ENCODE measurements around the gene POU2F2.

POU2F2 gene

DNA sequence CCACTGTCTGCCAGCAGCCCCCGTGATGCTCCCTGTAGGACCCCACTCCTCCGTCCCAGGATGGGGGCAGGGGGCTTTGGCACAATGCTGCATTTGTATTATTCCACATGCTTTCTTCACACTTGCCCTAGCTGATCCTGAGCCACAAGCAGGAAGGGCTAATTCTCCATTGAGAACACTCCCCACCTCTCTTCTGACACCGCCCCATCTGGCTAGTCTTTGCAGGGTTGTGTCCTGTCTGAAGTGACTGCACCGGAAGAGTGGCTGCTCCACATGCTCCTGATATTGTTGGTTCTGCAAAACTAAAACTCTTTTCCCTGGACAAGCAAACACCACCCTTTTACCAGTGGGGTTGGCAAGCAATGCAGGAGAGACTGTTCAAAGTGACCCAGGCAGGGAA, 38.3 kb downstream of the POU2F2 start:
- DNase-seq (ENCODE audit: low read depth), result no peak
- TF ChIP-seq, protein P1, sequence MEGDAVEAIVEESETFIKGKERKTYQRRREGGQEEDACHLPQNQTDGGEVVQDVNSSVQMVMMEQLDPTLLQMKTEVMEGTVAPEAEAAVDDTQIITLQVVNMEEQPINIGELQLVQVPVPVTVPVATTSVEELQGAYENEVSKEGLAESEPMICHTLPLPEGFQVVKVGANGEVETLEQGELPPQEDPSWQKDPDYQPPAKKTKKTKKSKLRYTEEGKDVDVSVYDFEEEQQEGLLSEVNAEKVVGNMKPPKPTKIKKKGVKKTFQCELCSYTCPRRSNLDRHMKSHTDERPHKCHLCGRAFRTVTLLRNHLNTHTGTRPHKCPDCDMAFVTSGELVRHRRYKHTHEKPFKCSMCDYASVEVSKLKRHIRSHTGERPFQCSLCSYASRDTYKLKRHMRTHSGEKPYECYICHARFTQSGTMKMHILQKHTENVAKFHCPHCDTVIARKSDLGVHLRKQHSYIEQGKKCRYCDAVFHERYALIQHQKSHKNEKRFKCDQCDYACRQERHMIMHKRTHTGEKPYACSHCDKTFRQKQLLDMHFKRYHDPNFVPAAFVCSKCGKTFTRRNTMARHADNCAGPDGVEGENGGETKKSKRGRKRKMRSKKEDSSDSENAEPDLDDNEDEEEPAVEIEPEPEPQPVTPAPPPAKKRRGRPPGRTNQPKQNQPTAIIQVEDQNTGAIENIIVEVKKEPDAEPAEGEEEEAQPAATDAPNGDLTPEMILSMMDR (IDR thresholded peaks at IDR 0.05; ENCODE audit: low read length, missing control alignments), result no peak
- H3K4me3 ChIP-seq (replicated peaks; ENCODE audit: low read depth, low read length), result no peak overlapping the region

DNA sequence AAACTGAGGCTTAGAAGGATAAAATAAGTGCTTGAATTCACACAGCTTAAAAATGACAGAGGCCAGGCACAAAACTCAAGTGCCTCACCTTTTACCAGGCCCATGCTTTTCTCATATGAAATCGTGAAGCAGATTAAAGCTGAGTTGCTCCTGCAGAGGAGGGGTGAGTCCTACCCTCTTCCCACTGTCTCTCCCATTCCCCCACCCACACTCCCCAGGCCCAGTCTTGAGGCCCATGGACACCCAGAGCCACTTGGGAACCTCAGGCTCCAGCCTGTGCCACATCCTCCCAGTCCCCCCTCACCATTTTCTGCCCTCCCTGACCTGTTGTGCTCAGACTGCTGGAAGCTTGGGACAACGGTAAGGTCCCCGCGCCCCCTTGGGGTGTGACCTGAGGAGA, 38.7 kb downstream of the POU2F2 start:
- no peak for DNase-seq (ENCODE audit: low read depth)
- H3K4me3 ChIP-seq (replicated peaks; ENCODE audit: low read depth, low read length), result no peak overlapping the region
- TF ChIP-seq, protein P1 (IDR thresholded peaks at IDR 0.05; ENCODE audit: low read length, missing control alignments), result no peak

DNA sequence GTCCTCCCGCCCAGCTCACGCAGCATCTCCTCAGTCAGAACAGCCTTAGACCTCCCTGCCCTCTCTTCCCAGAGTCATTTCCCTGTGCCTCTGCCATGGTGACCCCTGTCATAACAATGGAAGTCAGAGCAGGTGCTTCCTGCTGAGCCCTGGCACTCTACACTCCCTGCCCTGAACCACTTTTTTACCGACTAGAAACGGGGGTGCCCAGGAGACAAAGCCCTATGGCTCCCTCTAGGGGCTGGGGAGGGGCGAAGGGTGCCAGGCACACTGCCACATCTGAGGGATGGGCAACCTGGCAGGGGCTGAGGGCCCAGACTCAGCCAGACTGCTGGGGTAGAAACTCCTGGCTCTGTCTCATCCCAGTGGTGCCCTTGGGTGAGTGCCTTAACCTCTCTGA, 39.9 kb downstream of the POU2F2 start:
- DNase-seq (ENCODE audit: low read depth), result peak; percentile 26
- TF ChIP-seq, protein P1 (IDR thresholded peaks at IDR 0.05; ENCODE audit: low read length, missing control alignments), result peak; percentile 51
- no peak overlapping the region for H3K4me3 ChIP-seq (replicated peaks; ENCODE audit: low read depth, low read length)

DNA sequence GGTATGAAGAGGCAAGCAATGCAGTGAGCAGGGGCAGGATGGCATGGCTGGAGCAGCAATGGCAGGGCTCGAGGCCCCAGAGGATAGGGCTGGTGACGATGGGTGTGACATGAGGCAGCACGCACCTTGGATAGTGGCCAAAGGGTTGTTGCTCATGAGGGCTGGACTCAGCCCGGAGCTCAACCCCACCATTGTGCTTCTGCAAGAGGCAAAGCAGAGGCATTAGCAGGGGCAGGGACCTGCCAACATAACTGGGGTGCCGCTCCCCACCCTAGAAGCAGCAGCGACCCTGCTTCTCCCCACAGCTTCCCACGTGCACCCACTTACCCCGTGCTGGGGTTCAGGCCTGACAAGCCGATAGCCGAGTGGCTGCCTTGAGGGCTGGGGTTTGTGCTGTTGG, 40.5 kb downstream of the POU2F2 start:
- H3K4me3 ChIP-seq (replicated peaks; ENCODE audit: low read depth, low read length), result no peak overlapping the region
- TF ChIP-seq, protein P1 (IDR thresholded peaks at IDR 0.05; ENCODE audit: low read length, missing control alignments), result no peak
- DNase-seq (ENCODE audit: low read depth), result peak; percentile 69

DNA sequence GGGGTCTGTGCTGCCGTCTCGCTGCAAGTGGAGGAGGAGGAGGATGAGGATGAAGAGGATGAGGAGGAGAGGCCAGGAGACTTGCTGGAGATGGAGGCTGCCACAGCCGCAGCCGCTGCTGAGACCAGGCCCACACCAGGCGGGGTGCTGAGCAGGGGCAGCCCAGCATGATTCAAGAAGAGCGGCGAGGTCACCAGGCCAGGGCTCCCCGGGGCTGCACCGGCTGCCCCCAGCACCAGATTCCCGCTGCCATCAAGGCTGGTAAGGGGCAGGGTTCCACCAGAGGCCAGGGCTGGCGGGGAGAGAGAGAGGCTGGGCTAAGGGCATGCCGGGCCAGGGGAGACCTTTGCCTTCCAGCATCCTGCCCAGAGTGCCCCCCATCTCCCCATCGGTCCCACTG, 40.9 kb downstream of the POU2F2 start:
- H3K4me3 ChIP-seq (replicated peaks; ENCODE audit: low read depth, low read length), result no peak overlapping the region
- DNase-seq (ENCODE audit: low read depth), result no peak
- TF ChIP-seq, protein P1 (IDR thresholded peaks at IDR 0.05; ENCODE audit: low read length, missing control alignments), result no peak

DNA sequence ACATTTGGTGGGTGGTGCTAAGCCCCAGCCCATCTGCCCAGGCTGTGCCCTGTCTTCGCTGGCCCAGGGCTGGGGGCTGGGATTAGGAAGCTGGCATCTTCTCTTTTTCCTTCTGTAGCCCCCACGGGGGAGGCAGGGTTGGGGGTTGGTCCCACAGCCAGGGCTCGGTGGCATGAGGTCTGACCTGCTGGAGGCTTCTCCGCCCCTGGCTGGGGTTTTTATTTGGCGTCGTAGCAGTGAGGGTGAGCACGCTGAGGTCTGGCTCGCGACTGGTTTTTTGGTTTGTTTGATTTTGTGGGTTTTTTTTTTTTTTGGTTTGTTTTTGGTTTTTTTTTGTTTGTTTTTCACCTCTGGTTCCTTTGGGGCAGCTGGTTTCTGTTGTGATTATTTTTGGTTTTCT, 41.6 kb downstream of the POU2F2 start:
- no peak for DNase-seq (ENCODE audit: low read depth)
- TF ChIP-seq, protein P1 (IDR thresholded peaks at IDR 0.05; ENCODE audit: low read length, missing control alignments), result no peak
- no peak overlapping the region for H3K4me3 ChIP-seq (replicated peaks; ENCODE audit: low read depth, low read length)

DNA sequence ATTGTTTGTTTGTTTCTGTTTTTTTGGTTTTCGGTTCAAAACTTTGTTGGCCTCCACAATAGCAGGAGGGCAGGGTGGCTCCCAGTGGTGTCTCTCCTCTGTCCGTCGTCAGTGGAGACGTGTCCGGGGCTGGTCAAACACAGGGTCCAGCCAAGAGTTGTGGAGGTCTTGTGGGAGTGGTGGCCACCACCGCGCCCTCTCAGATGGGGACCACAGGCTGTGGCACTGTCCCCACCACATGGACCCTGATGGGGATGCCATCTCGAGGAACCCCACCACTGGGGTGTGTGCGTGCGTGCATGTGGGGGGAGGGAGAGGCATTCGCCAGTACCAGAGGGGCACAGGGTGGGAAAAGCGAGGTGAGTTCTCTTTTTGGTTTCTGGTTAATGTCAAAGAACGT, 42.5 kb downstream of the POU2F2 start:
- DNase-seq (ENCODE audit: low read depth), result no peak
- TF ChIP-seq, protein P1 (IDR thresholded peaks at IDR 0.05; ENCODE audit: low read length, missing control alignments), result no peak
- H3K4me3 ChIP-seq (replicated peaks; ENCODE audit: low read depth, low read length), result no peak overlapping the region
